Measurements from ENCODE around the gene ZNF79.

- TF ChIP-seq CTCF (IDR thresholded peaks at IDR 0.05) (no peak), POLR2A (IDR thresholded peaks at IDR 0.05) (no peak), POLR2AphosphoS5 (IDR thresholded peaks at IDR 0.05) (no peak), EP300 (IDR thresholded peaks at IDR 0.05) (no peak)
These were observed 26.1 kb downstream of the ZNF79 start for GRCh38 chr9:127450243-127450760.

All from suprapubic skin (tissue), 4 donors.